GM21360 (cell line): Measurements from ENCODE around the gene SLC38A8.
A peak's percentile ranks its signal among the peaks of the same experiment; 100 is the strongest.

ENCODE experiments used
- ATAC-seq: cut with Tn5 transposase; IDR thresholded peaks from one replicate; pipeline ENCODE4 v1.9.1; 2021; ENCODE audit warnings: mild to moderate bottlenecking, moderate library complexity; ENCODE audit not compliant: unreplicated experiment

SLC38A8 gene

GRCh38 chr16:84042308-84042878, at the start of gene SLC38A8:
SLC38A8 (minus strand) TSS chr16:84042795; CDS start chr16:84042157, 638 bp downstream.
- no peak for ATAC-seq

GRCh38 chr16:84091460-84091859, 48.9 kb upstream of the SLC38A8 start:
- ATAC-seq, result no peak

- ATAC-seq, result no peak
Observed at GRCh38 chr16:84090211-84090610, 47.6 kb upstream of the SLC38A8 start.

- peak; percentile 76 for ATAC-seq
Observed at GRCh38 chr16:84088695-84089395, 46.2 kb upstream of the SLC38A8 start.

DNA sequence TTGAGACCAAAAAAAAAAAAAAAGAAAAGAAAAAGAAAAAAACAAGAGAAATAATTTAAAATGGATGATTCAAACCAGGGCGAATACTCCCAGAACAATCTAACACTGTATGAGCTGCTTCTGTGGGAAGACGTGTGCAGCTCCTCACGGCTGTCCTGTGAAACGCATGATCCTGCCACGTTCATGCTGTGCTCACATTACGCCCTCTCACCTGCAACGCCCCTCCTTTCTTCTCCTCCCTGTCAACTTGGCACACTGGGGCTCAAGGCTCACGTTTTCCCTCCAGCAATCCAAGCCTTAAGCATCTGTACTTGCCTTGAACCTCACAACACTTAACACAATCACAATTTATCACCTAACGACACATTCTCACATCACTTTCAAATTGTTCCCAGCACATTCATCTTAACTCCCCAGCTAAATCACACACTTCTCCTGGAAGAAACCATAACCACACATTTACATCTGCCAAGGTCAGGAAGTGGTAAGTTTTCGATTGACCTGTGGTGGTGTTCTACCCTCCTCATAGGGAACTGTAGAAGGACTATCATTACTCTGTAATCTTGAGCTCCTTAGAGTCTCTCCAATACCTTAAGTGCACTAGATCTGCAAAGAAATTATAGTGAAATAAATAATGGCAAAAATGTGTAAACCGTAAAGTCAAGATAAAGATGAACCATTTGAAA, 45.0 kb upstream of the SLC38A8 start:
- no peak for ATAC-seq

- ATAC-seq, result no peak
Observed at GRCh38 chr16:84087001-84087400, 44.4 kb upstream of the SLC38A8 start.

DNA sequence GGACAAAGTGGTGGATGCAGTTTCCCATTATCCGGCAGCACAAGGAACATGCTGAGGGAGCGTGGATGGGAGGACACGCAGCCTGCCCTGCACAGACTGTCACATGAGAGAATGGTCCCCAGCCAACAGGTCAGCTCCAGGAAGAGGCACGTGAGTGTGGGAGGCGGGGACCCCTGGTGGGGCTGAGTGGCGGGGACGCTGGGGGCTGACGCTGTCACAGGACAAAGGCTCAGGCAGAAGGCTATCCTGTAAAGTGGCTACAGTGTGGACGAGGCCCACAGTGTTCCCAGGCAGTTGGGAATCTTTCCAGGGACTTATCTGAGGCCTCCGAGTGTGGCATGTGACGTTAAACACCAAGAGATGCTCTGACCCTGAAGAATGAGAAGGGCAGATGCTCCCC, 43.7 kb upstream of the SLC38A8 start:
- ATAC-seq, result no peak

- ATAC-seq, result no peak
Observed at GRCh38 chr16:84085773-84086172, 43.2 kb upstream of the SLC38A8 start.

GRCh38 chr16:84085271-84085667, 42.7 kb upstream of the SLC38A8 start:
- ATAC-seq, result no peak

DNA sequence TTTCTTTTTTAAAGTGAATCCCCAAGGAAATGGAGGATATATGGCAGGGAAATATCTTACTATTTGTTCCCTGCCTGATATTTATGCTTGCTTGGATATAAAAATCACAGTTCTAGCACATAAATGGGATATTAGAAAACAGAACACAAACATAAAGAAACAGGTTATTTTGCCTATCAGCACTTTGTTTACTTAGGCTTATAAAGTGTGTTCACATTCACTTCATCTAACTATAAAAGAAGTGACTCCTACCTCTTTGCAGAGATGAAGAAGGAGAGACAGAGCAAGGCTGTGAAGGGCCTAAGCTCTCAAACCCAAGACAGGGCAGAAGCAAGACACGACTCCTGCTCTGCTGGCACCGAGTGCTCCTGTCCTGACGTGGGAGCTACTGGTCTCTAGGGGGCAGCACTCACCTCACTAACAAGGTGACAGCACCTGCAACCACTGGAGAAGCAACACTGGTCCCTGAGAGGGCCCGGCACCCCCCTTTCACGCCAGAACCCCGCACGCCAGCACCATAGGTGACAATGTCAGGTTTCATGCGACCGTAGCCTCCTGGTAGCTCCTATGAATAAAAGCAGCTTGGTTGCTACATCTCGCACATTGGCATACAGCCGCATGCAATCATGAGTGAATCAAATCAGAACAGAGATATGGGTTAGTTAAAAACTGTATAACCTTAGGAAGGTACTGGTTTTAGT, 42.1 kb upstream of the SLC38A8 start:
- ATAC-seq, result peak; percentile 67

DNA sequence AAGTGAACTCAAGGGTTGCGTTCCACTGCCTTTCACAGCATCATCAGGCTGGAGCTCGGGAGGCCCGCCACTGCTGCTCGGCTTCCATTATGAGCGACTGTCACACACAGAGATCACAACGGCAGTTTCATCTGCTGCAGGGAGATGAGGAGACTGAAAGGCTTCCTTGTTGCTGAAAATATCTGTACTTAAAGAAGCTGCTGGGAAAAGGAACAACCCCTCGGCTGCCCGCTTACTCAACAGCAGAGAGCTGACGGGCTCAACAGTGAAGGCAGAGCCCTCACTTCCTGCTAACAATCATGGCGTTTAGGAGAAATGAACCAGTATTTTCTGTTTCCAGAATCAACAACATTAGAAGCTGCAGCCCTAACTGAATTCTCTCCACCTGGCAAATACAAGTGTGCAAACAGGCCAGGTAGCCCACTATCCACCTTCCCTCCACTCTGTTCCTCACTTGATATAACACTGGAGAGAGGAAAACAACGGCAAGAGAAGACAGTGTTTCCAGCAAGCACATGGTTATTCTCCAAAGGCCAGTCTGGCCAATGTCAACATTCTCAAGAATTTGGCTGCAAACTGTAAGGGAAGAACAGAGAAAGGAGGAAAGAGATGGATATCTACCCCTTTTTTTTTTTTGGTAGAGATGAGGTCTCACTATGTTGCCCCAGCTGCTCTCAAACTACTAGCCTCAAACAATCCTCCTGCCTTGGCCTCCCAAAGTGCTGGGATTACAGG, 40.4 kb upstream of the SLC38A8 start:
- no peak for ATAC-seq

- ATAC-seq, result no peak
Observed at GRCh38 chr16:84082110-84082509, 39.5 kb upstream of the SLC38A8 start.

DNA sequence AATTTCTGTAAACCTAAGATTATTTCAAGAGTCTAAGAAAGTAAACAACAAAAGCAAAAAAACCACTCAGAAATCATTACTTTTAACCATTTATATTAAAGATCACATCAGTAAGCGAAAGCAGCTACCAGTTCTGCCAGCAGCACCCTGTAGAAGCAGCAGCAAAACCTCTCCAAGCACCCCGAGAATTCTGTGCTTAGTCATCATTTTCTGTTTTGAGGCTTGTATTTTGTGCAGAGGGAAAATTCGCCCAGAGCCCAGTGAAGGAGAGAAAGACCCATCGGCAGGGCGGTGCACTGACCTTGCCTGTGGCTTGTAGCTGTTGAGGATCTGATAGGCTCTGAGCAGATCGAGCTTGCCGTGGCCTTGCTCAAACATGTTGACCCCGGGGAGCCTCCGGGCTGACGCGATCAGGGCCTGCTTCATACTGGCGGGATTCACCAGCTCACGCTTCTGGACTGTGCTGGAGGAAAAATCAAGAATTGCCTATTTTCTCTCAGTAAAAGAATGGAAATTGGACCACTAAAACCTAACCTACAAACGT, 38.9 kb upstream of the SLC38A8 start:
- no peak for ATAC-seq

- ATAC-seq, result no peak
Observed at GRCh38 chr16:84080813-84081212, 38.2 kb upstream of the SLC38A8 start.

- ATAC-seq, result no peak
Observed at GRCh38 chr16:84080378-84080777, 37.8 kb upstream of the SLC38A8 start.

- ATAC-seq, result no peak
Observed at GRCh38 chr16:84079664-84080063, 37.1 kb upstream of the SLC38A8 start.

DNA sequence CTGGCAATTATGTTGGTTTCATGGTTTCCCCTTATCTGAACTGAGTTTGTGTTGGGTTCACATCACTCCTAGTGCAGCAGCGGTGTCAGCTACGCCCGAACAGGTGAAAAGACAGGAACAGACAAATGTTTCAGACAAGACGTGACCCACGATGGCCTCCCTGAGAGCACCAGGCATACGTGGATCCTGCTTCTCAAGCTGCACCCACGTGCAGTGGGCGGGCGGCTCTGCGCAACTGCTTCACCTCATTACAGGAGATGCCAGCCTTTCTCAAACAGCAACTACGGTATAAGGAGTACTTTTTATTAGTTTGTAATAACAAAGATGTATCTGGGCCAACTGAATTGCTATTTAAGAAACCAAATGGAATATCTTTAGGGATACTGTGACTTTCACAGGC, 32.8 kb upstream of the SLC38A8 start:
- ATAC-seq, result no peak

- no peak for ATAC-seq
Observed at GRCh38 chr16:84074721-84075120, 32.1 kb upstream of the SLC38A8 start.

GRCh38 chr16:84072014-84072413, 29.4 kb upstream of the SLC38A8 start:
- no peak for ATAC-seq

- ATAC-seq, result no peak
Observed at GRCh38 chr16:84071121-84071520, 28.5 kb upstream of the SLC38A8 start.

GRCh38 chr16:84069540-84069939, 26.9 kb upstream of the SLC38A8 start:
- no peak for ATAC-seq
